ENCODE data around the gene DHX58.

Gene DHX58

DNA sequence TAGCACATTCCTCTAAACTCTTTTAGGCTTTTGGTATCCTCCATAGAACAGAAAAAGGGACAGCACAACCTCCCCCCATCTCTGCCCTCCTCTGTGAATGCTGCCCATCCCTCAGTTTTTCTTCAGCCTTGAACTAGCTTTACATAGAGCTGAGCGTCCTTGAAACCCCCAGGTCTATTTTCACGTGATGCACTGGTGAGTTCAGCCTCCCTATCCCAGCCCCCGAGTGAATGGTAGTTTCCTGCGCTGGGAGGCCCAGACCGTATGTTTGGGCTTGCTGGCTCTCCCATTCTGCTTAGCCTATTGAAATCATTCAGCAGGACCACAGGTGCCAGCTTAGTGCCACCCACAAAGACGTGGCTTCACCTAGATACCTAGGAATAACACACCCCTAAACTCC lies 36.7 kb downstream of the DHX58 start:
- no peak overlapping the region for H3K27ac ChIP-seq (ENCODE audit: low read length)
- no peaks in the 10 kb centered on the region for H3K9me3 ChIP-seq (ENCODE audit: control insufficient read depth in 1 of 2, low read length in 2 of 2)
- no peaks in the 10 kb centered on the region for H3K36me3 ChIP-seq (ENCODE audit: control insufficient read depth in 1 of 2, insufficient read depth in 2 of 2, low read length in 2 of 2)
- H3K4me3 ChIP-seq (ENCODE audit: low read depth in 1 of 2, low read length in 2 of 2): no peak overlapping the region
- peaks cover 17% of the 10 kb centered on the region for H3K27me3 ChIP-seq (ENCODE audit: low read depth, low read length)
- peaks cover 0 to 17% of the 10 kb centered on the region in 2 donors for H3K4me1 ChIP-seq (ENCODE audit: control insufficient read depth in 1 of 2, insufficient read depth in 2 of 2, low read length in 2 of 2)

DNA sequence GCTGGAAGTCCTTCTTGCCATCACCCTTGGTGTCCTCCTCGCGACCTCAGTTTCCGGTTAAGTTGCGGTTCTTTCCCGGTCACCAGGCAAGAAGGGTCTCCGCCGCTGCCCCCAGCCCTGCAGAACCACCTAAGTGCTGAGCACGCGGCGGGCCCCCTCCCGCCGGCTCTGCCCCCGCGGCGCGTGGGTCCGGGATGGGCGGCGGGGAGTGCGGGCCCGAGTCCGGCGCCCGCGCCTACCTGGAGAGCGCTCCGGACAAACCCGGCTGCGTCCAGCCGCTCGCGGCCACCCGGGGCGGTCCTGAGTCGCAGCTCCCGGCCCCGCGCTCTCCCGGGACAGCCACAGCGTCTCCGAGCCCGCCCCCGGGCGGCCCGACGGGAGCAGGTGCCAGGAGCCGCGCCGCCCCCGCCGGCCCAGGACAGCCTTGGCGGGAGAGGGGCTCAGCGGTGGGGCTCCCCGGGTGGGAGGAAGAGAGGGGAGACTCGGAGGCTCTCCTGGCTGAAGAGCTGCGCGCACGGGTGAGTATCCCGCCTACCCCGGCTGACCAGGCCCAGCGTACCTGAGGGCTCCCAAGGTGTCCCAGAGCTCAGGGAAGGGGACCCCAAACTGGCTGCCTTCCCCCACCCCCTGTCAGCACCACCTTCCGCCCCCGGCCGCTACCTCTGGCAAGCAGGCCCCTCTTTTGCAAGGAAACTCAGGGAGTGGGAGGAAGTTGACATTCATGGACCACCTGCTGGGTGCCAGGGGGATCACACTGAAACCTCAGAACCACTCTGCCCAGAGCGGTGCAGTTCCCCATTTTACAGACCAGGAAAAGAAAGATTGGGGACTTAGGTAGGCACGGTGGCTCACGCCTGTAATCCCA lies 40.0 kb downstream of the DHX58 start:
- peaks cover 17% of the 10 kb centered on the region for H3K27me3 ChIP-seq (ENCODE audit: low read depth, low read length)
- H3K9me3 ChIP-seq (ENCODE audit: control insufficient read depth in 1 of 2, low read length in 2 of 2): no peaks in the 10 kb centered on the region
- no peak overlapping the region for H3K27ac ChIP-seq (ENCODE audit: low read length)
- H3K4me1 ChIP-seq (ENCODE audit: control insufficient read depth in 1 of 2, insufficient read depth in 2 of 2, low read length in 2 of 2): peaks cover 0 to 17% of the 10 kb centered on the region in 2 donors
- H3K36me3 ChIP-seq (ENCODE audit: control insufficient read depth in 1 of 2, insufficient read depth in 2 of 2, low read length in 2 of 2): no peaks in the 10 kb centered on the region
- peak overlapping the region in 1 of 2 donors; percentile 44 for H3K4me3 ChIP-seq (ENCODE audit: low read depth in 1 of 2, low read length in 2 of 2)

DNA sequence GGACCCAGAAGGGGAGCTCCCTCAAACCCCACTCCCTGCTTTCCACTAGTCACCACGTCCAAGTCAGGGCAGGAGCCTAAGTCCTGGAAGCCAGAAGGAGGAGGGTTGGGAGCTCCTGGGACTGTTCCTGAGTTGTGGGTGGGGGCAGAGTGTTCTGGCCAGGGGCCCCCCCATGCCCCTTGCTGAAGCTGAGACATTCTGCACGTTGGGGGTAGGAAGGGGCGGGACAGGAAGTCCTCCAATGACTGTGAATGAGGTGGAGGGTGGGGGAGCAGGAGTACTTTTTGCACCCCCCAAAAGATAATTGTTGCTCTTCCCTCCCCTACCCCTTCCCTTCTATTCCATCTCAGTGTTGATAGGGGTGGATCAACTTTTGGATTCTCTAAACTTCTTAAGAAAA lies 40.7 kb downstream of the DHX58 start:
- peaks cover 0 to 17% of the 10 kb centered on the region in 2 donors for H3K4me1 ChIP-seq (ENCODE audit: control insufficient read depth in 1 of 2, insufficient read depth in 2 of 2, low read length in 2 of 2)
- no peaks in the 10 kb centered on the region for H3K9me3 ChIP-seq (ENCODE audit: control insufficient read depth in 1 of 2, low read length in 2 of 2)
- H3K27ac ChIP-seq (ENCODE audit: low read length): no peak overlapping the region
- no peaks in the 10 kb centered on the region for H3K36me3 ChIP-seq (ENCODE audit: control insufficient read depth in 1 of 2, insufficient read depth in 2 of 2, low read length in 2 of 2)
- H3K4me3 ChIP-seq (ENCODE audit: low read depth in 1 of 2, low read length in 2 of 2): peak overlapping the region in 1 of 2 donors; percentile 44
- peaks cover 17% of the 10 kb centered on the region for H3K27me3 ChIP-seq (ENCODE audit: low read depth, low read length)

DNA sequence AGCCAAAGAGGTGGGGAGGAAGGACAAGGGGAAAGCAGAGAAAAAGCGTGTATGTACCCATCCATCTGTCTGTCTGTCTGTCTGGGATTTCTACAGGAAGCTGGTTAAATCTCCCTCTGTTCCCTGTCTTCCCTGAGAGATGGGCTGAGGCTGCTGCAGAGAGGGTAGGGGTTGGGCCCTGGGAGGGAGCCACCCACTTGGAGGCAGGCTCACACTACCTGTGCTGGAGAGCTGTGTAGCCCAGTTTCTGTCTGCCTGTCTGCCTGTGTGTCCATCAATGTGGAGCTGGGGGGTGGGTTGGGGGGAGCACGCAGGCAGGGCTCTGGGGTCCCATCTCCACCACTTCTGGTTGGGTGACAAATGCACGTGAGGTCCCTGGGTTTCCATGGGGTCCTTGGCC lies 43.5 kb downstream of the DHX58 start:
- no peak overlapping the region for H3K4me3 ChIP-seq (ENCODE audit: low read depth in 1 of 2, low read length in 2 of 2)
- H3K27ac ChIP-seq (ENCODE audit: low read length): no peak overlapping the region
- H3K27me3 ChIP-seq (ENCODE audit: low read depth, low read length): peaks cover 17% of the 10 kb centered on the region
- H3K4me1 ChIP-seq (ENCODE audit: control insufficient read depth in 1 of 2, insufficient read depth in 2 of 2, low read length in 2 of 2): peaks cover 0 to 17% of the 10 kb centered on the region in 2 donors
- H3K9me3 ChIP-seq (ENCODE audit: control insufficient read depth in 1 of 2, low read length in 2 of 2): no peaks in the 10 kb centered on the region
- H3K36me3 ChIP-seq (ENCODE audit: control insufficient read depth in 1 of 2, insufficient read depth in 2 of 2, low read length in 2 of 2): no peaks in the 10 kb centered on the region

DNA sequence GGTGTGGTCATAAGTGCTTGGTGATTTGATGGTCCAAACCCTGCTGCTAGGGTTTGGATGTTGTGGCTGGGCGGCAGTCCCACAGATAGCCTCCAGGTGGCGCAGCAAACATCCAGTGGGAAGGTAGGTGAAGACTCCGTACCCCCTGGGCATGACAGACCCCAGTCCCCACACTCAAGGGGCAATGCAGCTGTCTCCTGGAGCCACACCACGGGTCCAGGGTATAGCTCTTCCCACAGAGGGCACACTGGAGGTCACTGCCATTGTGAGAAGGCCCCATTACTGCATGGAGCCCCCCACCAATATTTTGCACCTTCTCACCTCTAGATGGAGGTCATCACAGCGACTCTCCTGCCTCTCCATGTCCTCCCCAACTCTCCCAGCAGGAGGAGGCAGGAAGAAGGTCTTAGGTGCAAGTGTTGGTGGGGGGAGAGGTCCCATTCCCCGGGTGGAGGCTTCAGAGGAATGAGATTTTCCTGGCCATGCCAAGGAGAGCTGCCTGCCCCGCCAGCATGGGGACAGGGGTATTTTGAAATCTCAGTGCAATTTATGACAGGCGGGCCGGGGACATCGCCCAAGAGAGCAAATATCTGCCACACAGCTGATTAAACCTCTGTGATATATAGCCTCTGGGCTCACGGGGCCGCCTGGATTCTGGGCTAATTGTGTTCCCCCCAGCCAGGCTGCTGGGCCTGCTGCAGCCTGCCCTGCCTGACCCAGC lies 45.0 kb downstream of the DHX58 start:
- no peak overlapping the region for H3K27ac ChIP-seq (ENCODE audit: low read length)
- H3K27me3 ChIP-seq (ENCODE audit: low read depth, low read length): peaks cover 13% of the 10 kb centered on the region
- H3K4me3 ChIP-seq (ENCODE audit: low read depth in 1 of 2, low read length in 2 of 2): no peak overlapping the region
- no peaks in the 10 kb centered on the region for H3K9me3 ChIP-seq (ENCODE audit: control insufficient read depth in 1 of 2, low read length in 2 of 2)
- no peaks in the 10 kb centered on the region for H3K36me3 ChIP-seq (ENCODE audit: control insufficient read depth in 1 of 2, insufficient read depth in 2 of 2, low read length in 2 of 2)
- peaks cover 0 to 12% of the 10 kb centered on the region in 2 donors for H3K4me1 ChIP-seq (ENCODE audit: control insufficient read depth in 1 of 2, insufficient read depth in 2 of 2, low read length in 2 of 2)

DNA sequence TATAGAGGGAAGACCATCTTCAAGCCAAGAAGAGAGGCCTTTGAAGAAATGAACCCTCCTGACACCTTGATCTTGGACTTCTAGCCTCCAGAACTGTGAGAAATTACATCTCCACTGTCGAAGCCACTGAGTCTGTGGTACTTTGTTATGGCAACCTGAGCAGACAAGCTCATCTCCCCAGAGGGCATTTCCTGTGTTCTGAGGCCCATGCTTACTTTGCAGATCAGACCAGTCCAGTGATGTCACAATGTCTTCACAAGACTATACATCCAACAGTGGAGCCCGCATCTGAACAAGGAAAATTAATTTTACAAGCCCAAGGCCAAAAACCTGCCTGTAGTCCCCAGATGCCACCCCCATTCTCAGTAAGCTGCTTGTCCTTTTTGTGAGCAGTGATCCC lies 47.3 kb downstream of the DHX58 start:
- Histone ChIP-seq H3K4me3 (ENCODE audit: low read depth in 1 of 2, low read length in 2 of 2) (no peak overlapping the region), H3K27ac (ENCODE audit: low read length) (no peak overlapping the region), H3K27me3 (ENCODE audit: low read depth, low read length) (no peaks in the 10 kb centered on the region), H3K9me3 (ENCODE audit: control insufficient read depth in 1 of 2, low read length in 2 of 2) (no peaks in the 10 kb centered on the region), H3K36me3 (ENCODE audit: control insufficient read depth in 1 of 2, insufficient read depth in 2 of 2, low read length in 2 of 2) (no peaks in the 10 kb centered on the region), H3K4me1 (ENCODE audit: control insufficient read depth in 1 of 2, insufficient read depth in 2 of 2, low read length in 2 of 2) (no peaks in the 10 kb centered on the region)

DNA sequence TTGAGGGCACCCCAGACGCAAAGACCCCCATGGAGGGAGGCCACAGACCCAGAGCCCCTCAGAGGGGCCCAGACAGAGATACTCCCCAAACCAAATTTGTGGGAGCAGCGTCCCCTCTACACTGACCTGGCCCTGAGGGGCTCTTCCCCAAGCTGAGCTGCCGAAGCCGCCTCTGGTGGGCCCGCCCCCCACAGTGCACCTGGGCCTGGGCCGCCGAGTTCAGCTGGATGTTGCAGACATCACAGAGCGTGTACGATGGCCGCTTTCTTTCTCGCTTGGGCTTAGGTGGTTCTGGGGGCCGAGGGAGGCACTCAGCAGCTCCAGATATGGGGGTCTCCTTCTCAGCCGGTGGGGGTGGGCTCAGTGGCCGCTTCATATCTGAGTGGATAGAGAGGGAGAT lies 49.8 kb downstream of the DHX58 start:
- H3K9me3 ChIP-seq (ENCODE audit: control insufficient read depth in 1 of 2, low read length in 2 of 2): no peaks in the 10 kb centered on the region
- H3K4me1 ChIP-seq (ENCODE audit: control insufficient read depth in 1 of 2, insufficient read depth in 2 of 2, low read length in 2 of 2): no peaks in the 10 kb centered on the region
- no peak overlapping the region for H3K27ac ChIP-seq (ENCODE audit: low read length)
- H3K4me3 ChIP-seq (ENCODE audit: low read depth in 1 of 2, low read length in 2 of 2): no peak overlapping the region
- no peaks in the 10 kb centered on the region for H3K36me3 ChIP-seq (ENCODE audit: control insufficient read depth in 1 of 2, insufficient read depth in 2 of 2, low read length in 2 of 2)
- H3K27me3 ChIP-seq (ENCODE audit: low read depth, low read length): no peaks in the 10 kb centered on the region

DNA sequence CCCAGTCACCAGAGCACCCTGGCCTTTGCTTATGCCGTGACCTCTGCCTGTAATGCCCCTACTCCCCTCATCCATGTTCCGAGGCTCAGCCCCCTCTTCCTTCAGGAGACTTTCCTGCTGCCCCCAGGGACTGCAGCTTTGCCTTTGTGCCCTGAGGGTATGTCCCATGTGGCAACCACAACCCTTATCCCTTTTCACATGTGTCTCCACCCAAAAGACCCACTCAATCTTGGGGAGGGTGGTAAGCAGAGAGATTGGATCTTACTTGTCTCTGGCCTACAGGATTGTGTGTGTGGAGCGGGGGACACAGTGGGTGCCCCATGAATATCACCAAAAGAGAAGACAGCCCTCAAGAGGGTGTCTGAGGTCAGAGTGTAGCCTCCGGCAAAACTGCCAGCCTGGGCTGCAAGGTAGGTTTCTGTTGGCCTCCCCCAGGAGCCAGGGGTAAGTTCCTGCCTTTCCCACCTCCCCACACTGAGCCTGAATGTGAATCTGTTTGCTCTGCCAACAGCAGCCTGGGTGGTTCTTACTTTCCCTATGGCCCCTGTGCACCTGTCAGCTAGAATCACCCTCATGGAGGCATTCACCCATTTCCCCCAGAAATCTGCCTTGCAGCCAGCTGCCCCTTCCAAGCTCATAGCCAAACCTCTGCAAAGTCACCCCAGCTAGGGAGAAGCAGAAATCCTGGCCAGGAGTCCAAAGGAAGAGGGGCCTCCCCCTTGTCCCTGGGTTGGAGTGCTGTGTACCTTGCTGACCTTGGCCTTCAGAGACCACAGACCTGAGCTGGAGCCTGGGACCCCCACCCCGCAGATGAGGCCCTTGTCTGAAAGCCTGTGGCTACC lies 50.6 kb downstream of the DHX58 start:
- H3K4me1 ChIP-seq (ENCODE audit: control insufficient read depth in 1 of 2, insufficient read depth in 2 of 2, low read length in 2 of 2): no peaks in the 10 kb centered on the region
- H3K4me3 ChIP-seq (ENCODE audit: low read depth in 1 of 2, low read length in 2 of 2): no peak overlapping the region
- no peaks in the 10 kb centered on the region for H3K9me3 ChIP-seq (ENCODE audit: control insufficient read depth in 1 of 2, low read length in 2 of 2)
- H3K27me3 ChIP-seq (ENCODE audit: low read depth, low read length): no peaks in the 10 kb centered on the region
- no peak overlapping the region for H3K27ac ChIP-seq (ENCODE audit: low read length)
- H3K36me3 ChIP-seq (ENCODE audit: control insufficient read depth in 1 of 2, insufficient read depth in 2 of 2, low read length in 2 of 2): no peaks in the 10 kb centered on the region

DNA sequence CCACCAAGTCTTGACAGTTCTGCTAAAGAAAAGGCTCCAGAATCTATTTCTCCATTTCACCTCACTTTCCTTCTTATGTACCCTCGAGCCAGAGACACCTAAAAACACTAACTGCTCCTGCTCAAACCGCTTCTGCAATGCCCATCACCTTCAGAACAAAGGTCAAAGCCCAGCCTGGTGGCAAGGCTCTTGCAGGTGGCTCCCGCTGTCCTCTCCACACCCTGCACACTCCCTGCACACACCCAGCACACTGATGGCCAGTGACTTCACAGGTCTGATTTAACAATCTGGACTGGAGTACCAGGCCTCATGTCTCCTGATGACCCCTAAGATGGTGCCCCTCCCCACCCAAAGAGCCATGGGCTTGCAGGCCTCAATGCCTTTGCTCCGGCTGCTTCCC lies 52.3 kb downstream of the DHX58 start:
- H3K36me3 ChIP-seq (ENCODE audit: control insufficient read depth in 1 of 2, insufficient read depth in 2 of 2, low read length in 2 of 2): no peaks in the 10 kb centered on the region
- H3K27me3 ChIP-seq (ENCODE audit: low read depth, low read length): no peaks in the 10 kb centered on the region
- no peak overlapping the region for H3K27ac ChIP-seq (ENCODE audit: low read length)
- no peaks in the 10 kb centered on the region for H3K4me1 ChIP-seq (ENCODE audit: control insufficient read depth in 1 of 2, insufficient read depth in 2 of 2, low read length in 2 of 2)
- H3K9me3 ChIP-seq (ENCODE audit: control insufficient read depth in 1 of 2, low read length in 2 of 2): no peaks in the 10 kb centered on the region
- no peak overlapping the region for H3K4me3 ChIP-seq (ENCODE audit: low read depth in 1 of 2, low read length in 2 of 2)

DNA sequence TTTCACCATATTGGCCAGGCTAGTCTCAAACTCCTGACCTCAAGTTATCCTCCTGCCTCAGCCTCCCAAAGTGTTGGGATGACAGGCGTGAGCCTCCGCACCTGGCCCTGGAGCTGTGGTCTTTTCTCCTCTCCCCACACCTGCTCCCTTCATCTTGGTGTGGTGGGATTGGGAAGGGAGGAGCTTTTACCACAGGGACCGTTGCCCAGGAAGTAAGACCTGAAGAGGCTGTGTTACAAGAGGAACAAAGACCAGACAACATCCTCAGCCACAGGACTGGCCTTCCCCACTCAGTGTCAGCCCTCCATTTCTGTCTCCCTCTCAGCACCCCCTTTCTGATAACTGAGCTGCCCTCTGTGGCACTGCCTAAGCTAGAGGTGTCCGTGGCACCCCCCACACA lies 52.7 kb downstream of the DHX58 start:
- no peak overlapping the region for H3K4me3 ChIP-seq (ENCODE audit: low read depth in 1 of 2, low read length in 2 of 2)
- no peaks in the 10 kb centered on the region for H3K27me3 ChIP-seq (ENCODE audit: low read depth, low read length)
- H3K4me1 ChIP-seq (ENCODE audit: control insufficient read depth in 1 of 2, insufficient read depth in 2 of 2, low read length in 2 of 2): no peaks in the 10 kb centered on the region
- no peak overlapping the region for H3K27ac ChIP-seq (ENCODE audit: low read length)
- no peaks in the 10 kb centered on the region for H3K9me3 ChIP-seq (ENCODE audit: control insufficient read depth in 1 of 2, low read length in 2 of 2)
- H3K36me3 ChIP-seq (ENCODE audit: control insufficient read depth in 1 of 2, insufficient read depth in 2 of 2, low read length in 2 of 2): no peaks in the 10 kb centered on the region

DNA sequence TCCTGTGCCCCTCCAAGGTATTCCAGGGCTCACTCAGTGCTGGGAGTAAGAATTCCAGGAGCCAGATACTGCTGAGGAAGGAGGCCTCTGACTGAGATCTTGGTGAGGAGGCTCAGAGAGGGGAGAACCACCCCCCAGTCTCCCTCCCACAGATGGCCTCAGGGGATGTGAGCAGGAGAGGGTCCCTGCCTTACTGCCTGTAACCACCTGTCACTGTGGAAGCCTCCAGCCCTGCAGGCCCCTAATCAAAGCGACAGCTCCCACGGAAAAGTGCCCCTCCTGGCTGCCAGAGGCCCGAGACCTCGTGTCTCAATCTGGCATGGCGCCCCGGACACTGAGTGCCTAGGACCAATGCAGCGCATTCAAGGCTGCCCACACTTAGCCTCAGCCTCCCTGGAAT lies 54.5 kb downstream of the DHX58 start:
- no peaks in the 10 kb centered on the region for H3K4me1 ChIP-seq (ENCODE audit: control insufficient read depth in 1 of 2, insufficient read depth in 2 of 2, low read length in 2 of 2)

More for the DNA sequence above, 54.5 kb downstream of the DHX58 start:
- peaks cover 6% of the 10 kb centered on the region for H3K27me3 ChIP-seq (ENCODE audit: low read depth, low read length)
- no peaks in the 10 kb centered on the region for H3K9me3 ChIP-seq (ENCODE audit: control insufficient read depth in 1 of 2, low read length in 2 of 2)
- no peak overlapping the region for H3K27ac ChIP-seq (ENCODE audit: low read length)
- H3K36me3 ChIP-seq (ENCODE audit: control insufficient read depth in 1 of 2, insufficient read depth in 2 of 2, low read length in 2 of 2): no peaks in the 10 kb centered on the region
- H3K4me3 ChIP-seq (ENCODE audit: low read depth in 1 of 2, low read length in 2 of 2): no peak overlapping the region
